GM18873 (cell line): ENCODE data around the gene C22orf31.

Experiments
- ATAC-seq: cut with Tn5 transposase; IDR thresholded peaks from one replicate; pipeline ENCODE4 v1.9.1; 2021; ENCODE audit warnings: mild to moderate bottlenecking, moderate library complexity, moderate number of reproducible peaks; ENCODE audit not compliant: unreplicated experiment, low FRiP score

The C22orf31 gene

DNA sequence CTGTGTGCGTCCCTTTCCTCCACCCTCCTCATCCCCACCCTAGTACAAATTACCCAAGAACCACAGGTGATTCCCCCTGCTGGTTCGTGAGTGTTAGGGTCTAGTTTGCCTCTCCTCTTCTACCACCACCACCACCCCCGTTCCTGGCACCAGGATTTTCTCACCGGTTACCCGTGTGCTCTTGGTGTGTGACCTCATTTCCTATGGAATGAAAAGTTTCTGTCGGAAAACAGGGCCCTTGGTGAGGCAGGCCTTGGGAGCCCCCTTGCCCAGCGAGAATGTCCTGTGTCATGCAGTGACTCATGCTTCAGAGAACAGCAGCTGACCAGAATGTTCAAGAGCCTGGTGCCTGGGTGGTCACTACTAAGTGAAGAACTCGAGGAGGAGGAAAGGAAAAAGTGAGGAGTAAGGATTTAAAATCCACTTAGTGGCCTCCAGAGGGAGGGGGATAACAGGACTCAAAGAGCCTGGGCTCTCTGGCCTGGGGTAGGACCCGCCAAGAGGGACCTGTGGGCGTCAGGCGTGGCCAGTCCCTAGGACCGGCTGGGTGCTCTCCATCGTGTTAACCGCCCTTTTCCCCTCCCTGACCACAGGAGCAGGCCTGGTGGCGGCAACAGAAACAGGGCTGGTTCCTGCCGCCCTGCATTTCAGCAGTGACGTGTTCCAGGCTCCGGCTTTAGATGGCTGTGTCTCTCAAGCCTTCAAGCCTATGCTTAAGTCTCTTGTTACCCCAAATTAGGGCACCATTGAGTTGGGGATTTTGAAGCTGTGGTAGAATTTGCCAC lies 30.2 kb downstream of the C22orf31 start:
- no peak for ATAC-seq

DNA sequence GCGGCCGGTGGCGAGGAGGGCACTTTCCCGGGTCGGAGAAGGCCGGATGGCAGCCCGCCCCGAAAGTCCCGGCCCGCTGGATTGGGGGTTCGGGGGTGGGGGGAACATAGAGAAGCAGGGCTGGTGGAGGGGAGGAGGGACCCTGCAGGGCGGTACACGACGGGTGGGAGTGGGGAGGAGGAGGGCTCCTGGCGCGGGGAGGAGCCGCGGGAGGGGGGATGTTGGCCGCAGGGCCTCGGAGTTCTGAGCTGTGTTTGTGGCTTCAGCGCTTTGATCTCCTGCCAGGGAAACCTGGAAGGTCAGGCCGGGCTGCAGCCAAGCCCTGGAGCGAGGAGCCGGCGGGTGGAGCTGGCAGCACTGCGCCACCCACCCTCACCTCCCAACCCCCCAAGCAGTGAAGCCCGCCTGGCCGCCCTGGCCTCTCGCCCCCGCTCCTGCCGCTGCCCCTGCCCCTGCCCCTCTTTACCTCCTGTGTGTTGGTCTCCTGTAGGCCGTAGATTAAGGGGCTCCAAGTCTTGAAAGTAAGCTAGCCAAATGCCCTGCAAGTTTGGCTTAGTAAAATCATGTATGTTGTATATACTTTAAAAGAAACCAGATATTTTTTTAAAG lies 30.9 kb downstream of the C22orf31 start:
- ATAC-seq = no peak

DNA sequence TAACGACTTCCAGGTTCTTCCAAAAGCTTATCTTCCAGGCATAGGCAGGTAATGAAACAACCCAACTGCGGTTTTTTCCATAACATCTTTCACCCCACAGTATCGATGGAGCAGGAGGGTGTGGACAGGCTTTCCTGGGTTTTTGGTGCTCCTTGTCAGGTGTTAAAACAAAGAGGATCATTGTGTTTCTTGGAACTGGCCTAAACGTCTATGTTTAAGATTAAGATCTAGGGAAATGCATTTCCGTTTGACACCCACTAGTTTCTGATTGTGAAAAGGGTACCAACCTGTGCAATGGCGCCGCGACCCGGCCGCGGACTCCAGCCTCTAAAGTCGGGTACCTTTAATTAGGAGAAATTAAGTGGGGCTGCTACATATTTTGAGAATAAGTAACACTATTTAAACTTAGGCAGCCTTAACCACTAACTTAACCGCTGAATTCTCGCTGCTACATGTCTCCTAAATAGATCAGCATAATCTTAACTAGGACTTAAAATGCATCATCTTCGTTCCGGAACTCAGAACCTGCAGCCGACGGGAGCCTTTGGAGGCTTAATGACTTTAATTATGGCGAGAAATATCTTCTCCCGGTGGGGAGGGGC lies 31.5 kb downstream of the C22orf31 start:
- no peak for ATAC-seq

DNA sequence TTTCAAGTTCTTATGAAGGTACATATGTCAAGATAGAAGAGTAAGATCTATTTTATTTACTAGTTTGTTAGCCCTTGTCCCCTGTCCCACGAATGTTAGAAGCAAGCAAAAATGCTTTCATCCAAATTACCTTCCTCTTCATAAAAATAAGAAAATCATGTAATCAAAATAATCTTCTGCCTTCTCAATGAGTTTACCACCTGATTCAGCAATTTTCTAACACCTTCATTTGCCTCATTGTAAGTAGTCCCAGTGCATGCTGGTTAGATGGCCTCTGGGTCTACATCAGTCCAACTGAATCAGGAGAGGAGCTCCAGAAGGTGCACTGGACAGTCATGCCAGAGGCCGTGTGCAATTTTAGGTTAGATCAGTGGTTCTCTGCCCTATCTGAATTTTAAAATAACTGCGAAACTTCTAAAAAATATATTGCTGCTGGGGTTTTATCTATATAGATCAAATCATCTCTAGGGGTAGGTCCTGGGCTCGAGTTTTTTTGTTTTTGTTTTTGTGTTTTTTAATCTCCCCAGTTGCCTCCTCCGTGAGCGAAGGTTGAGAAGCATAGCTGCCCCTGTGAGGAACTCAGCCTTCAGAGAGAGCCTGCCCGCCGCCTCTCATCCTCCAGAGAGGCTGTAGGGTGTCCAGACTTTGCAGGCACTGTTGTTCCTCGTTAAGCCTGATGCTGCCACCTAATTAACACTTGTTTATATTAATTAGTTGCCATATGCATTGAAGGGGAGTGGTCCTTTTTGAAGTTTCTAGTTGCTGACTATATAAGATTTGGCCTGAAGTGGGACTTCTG lies 32.2 kb downstream of the C22orf31 start:
- ATAC-seq = no peak

DNA sequence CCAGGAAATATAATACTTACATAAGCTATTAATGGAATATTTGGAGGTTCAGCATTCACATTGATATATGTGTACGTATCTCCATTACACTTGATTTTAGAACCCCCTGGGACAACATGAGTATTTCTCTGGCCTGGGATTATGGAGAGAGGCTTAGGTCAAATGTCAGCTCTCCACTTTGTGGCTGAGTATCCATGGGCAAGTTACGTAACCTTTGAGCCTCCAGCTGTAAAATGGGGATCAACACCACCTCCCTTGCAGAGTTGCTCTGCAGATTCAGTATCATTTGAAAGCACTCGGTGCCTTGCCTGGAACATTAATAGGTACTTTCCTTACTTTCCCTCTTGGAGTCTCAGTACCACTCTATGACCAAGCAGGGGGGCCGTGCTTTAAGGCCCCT lies 33.2 kb downstream of the C22orf31 start:
- ATAC-seq = no peak

DNA sequence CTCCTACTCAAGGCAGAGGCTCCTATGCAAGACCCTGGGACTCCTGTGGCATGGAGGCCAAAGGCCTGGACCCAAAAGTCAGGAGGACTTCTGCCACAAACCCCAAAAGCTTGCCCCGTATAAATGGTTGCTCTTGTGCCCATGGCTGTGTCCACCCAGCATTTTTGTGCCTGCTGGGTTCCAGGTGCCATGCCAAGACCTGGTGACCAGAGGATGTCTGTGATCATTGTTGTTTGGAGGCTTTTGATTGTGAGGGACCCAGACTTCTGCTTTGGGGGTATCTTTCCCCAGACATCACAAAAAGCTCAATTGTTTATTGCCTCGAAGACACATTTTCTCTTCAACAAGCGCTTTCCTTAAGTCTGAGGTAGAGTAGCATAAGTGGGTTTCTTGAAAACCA lies 35.1 kb downstream of the C22orf31 start:
- ATAC-seq = no peak

DNA sequence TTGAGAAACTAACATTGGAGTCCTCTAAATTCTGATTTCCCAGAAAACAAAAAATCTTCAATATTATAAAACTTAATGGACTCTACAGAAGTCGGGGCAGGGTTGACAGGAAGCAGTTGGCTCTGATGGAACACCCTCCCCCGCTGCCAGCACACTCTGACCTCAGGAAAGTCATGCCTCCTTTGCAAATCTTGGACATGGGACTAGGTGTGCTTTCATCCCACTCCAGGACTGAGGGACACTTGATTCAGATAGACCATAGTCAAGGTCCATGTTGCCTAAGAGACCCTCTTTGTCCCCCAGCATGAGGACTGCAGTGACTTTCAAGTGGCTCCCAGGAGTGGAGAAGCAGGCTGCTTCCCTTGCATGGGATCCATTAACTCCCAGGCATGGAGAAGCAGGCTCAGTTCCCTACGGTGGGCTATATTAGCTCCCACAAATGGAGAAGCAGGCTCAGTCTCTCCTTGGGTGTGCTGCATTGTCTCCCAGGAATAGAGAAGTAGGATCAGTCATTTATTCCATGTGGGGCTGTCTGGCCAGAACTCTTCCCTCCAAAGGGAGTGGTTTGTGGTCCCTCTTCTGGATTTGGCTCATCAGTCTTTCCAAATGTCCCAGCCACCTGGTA lies 38.3 kb downstream of the C22orf31 start:
- no peak for ATAC-seq

DNA sequence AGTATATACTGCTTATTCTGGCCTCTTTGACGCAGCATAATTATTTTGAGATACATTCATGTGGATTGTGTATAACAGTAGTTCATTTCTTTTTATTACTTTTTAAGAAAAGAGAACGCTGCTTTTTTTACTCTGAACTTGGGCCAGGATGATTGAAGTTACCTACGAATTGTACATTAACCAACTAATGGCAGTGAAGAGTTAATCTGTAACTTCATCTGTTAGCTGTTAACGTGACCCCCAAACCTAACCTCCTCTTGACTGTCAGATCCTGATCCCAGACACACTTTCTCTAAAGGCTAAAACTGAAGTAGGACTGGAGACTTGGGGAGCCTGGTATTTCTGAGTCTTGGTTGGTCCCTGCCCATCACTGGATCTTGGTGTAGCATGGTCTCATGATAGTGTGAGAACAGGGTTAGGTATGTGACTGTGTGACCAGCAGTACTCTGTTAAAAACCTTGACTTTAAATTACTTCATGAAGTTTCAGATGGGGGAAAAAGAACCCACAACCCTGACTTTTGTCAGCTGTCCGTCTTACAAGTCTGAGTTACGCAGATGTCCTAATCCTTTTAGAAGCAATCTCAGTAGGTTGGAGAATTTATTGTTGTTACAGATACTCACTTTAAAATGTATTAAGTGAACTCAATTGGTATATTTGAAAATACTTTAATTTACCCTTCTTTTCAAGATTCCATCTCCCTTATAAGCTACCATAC lies 39.4 kb downstream of the C22orf31 start:
- ATAC-seq = no peak

DNA sequence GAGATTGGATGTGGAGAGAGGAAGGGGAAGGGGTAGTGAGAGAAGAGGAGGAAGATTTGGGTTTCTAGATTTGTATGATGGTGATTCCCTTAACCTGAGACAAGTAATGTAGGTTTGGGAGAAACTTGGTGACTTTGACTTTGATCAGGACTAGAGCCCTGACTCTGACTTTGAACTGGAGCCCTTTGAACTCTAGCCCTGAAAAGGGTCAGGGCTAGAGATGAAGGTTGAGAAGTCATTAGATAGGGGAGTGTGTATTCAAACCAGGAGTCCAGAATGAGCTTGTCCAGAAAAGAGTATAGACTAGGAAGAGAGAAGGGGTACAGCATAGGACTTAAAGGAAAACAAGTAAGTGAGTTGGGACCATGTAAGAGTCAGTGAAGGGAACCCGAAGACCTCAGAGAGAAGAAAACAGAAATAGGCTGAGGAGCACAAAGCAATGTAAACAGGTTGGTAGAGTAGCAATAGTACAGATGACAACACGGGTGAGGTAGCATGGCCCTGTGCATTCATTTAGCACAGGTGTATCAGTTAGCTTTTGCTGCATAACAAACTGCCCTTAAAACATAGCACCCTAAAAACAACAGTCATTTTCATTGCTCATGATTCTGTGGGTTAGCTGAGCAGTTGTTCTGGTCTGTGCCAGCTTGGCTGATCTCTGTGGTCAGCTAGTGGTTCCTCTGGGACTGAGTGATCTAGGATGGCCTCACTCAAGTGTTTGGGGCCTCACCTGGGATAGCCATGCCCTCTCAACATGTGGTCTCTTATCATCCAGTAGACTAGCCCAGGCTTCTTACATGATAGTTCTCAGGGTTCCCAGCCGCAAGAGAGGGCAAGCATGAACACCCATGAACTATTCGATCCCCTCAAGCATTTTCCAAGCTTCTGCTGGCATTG lies 43.1 kb downstream of the C22orf31 start:
- ATAC-seq = no peak

DNA sequence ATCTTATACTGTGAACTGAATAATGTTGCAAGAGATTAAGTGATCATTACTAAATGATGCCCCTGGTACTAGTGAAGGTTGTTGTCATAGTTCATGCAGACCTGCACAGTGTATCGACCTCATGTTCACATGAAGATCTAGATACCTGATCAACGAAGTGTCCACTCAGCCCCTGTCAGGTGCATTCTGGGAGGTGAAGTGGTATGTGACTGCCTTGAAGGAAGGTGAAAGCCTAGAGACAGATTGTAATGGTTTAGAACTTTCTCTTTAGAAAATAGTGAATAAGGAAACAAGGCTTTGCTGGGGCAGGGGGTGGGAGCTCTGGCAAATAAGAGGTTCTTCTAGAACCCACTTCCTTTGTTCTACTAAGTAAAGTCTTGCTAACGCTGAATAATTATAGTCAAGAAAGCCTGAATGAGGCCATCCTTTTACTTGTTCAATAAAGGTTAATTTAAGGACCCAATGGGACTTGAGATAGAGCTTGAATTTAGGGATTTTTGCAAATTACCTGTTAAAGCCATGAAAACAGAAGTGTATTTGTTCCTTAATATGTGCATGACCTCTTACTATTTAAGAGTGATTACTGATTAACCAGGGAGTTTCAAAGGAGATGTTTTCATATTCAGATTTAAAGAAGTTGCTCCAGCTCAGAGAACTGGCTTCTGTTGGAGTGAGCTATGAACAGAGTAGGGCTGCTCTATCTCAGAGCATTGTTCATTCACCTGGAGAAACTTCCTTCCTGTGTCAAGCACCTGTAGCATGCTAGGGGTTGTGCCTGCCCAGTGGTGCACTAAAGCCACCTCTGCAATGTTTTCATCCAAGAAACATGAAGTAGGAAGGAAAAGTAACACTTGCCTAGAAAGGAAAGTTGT lies 45.3 kb downstream of the C22orf31 start:
- ATAC-seq = no peak

DNA sequence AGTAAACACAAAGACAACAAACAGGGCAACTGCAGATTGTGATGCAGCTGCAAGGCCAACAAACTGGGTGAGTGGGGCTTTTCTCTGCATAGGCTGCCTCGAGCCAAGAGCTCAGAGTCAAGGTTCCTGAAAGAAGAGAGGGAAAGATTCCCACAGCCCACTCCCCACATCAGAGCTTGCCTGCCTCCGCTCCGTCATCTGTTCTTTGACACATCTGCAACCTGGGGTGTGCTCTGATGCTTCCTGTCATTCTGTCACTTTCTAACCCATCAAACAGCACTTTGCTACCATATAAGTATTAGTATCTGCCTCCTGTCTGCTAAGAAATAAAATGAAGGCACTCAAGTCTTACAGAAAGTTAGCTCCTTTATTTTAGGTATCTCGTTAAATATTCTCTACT lies 46.9 kb downstream of the C22orf31 start:
- no peak for ATAC-seq

DNA sequence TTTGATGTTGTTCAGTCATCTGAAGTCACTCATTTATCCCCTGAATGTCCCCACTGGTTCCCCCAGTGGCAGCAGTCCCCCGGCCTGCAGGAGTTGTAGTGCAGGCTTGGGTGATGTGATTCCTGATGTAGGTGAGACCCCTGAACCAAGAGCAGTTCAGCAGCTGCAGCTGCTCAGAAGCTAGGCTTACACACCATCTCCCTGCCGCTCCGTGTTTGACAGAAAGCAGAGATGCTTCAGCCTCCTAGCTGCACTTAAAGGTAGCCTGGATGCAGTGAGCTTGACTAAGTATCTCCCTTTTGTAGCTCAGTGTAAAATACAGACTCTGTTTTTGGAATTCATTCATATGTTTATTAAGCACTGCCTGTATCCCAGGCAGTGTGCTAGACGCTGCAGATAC lies 47.3 kb downstream of the C22orf31 start:
- no peak for ATAC-seq

DNA sequence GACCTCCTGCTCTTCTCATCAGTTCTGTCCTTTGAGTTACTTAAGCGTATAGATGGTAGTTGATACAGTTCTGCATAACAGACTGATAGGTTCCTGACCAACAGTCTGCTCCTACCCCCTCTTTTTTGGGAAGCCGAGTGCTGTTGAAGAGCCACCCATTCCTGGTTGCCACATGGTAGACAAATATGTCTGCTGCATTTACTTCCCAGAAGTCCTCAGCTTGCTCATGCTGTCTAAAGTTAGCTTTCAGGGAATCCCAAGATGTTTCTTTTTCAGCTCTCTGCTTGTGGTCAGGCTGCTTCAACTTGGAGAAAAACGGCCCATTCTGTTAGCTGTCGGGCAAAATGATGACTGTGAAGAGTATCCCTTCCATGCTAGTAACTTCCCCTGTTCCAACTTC lies 48.7 kb downstream of the C22orf31 start:
- no peak for ATAC-seq

DNA sequence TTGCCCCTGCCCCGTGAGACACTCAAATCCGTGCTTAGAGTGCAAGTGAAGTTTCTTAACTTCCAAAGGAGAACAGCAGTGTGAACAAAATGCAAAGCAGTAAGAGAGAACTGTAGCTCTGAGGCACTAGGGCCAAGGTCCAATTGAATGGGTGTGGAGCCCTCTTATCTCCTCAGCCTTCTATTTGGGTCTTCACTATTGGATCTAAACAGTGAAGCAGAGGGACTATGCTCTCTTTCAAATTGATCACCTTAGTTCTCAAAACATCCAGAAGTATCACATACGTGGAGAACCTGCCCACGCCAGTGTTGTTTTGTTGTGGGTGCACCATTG lies 49.6 kb downstream of the C22orf31 start:
- ATAC-seq = no peak

DNA sequence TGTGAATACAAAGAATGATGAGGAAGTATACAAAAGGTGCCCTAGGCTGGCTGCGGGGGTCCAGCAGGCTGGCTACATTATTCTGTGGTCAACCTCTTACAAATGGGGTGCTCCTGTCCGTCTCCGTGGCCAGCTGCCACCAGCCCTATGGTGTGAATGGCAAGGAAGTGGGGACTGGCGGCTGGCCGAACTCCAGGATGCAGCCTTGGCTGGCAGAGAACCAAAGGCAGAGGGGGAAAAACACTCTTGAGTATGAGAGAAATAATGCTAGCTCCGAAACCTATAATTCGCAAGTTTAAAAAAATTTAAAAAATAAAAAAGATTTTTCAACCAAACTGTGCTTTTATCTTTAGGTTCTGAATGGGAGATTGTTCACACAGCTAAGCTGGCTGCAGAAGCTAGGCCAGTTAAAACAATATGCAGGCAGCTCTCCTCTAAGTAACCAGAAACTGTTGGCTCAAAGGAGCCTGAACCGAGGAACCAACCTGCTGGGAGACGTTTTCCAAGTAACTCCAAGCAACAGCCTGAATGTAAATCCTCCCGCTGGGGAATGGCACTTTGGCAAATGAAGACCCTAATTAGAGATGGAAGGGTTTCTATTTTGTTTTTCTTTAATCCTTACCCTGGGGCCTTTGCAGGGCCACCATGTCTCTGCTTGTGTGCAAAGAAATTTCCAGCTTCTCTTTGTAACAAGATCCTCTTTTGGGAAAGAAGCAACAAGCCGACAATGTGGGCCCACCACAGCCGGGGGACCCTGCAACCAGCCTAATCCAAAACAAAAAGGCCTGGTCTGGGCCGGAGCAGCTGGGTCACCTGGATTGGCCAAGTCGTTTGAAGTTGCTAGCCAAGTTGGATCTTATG lies 50.2 kb downstream of the C22orf31 start:
- ATAC-seq = no peak

DNA sequence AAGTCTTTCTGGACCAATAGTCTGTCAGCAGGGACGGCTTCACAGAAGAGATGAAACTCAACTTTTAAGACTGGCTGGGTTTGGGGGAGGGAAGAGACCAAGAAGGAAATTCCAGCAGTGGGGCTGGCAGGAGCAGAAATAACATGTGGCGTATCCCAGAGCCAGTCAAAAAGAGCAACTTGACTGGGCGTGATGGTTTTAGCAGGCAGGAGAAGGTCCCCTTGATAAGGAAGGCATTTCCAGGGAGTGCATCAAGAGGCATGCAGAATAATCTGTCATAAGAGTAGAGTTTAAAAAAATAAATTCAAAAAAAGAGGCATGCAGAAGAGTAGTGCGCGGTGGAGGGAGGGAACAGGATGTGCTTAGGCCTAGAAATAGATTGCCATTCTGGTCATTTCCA lies 52.5 kb downstream of the C22orf31 start:
- no peak for ATAC-seq
